ENCODE results near the gene HOXA7. TPM values are rescaled to one million over a fixed set of nuclear protein-coding genes. Genes with fewer than 3 reads are reported as not detected.
A peak's percentile ranks its signal among the peaks of the same experiment; 100 is the strongest.

The HOXA7 gene
- total RNA-seq, 4 donors from 2014 or later = 7.0 to 22.9 (median 12.8) TPM

DNA sequence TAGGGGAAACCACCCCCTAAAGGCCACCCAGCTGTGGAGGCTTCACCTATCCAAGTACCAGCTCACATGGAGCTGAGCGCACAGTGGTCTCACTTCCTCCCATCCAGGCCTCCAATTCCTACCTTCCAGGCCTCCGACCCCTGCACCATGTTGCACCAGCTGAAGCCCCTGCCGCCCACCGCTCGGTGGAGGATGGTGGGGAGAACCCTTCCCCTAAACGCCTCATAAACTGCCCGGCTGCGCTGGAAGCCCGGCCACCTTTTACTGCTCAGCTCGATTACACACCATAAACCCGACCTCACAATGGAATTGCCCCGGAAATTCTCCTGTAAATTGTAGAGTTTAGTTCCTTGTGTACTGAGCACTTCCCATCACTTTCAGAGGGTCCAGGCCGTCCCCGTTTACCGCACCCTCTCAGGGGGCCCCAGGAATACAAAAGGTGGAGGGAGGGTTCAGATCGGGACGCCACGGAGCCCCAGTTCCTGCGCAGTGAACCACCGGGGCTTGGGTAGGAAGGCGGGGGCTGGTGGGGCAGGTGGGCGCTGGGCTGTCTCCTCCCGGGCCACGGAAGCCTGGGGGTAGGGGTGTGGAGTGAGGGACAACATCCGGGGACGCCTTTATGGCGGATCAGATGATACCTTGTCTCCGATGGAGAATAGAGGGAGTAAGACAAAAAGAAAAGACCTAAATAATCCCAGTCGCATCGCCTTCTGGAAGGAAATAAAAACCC is 1.4 kb upstream of the HOXA7 start:
- intact Hi-C loops (cut with DNase I; ENCODE audit: low total_unique reads) (no loop called here), in situ Hi-C loops (cut with MboI; ENCODE audit: low pct_ligation_motif_present in 1 of 4, low pct_unique_long_range_greater_than_20kb in 1 of 4, low sequenced_read_pairs in 3 of 4) (loop anchor here in 3 of 4 donors (5.0 to 25.0 kb wide), 5 partner anchors 786 to 1296 kb away; no protein-coding TSS in a partner anchor)
- peak; percentile 65 for DNase-seq
- H3K4me1 ChIP-seq = peaks cover 24 to 65% (median 44%) of the 10 kb centered on the region in 4 donors
- H3K27me3 ChIP-seq = peaks cover 45% of the 10 kb centered on the region
- H3K27ac ChIP-seq = peak overlapping the region; percentile 95 to 99 (median 98)
- TF ChIP-seq POLR2AphosphoS5 (IDR thresholded peaks at IDR 0.05) = peak; percentile 40 to 75 (median 68)
- TF ChIP-seq EP300 (IDR thresholded peaks at IDR 0.05; ENCODE audit: low read depth) = no peak
- TF ChIP-seq POLR2A (IDR thresholded peaks at IDR 0.05) = peak; percentile 73
- TF ChIP-seq, protein P1, sequence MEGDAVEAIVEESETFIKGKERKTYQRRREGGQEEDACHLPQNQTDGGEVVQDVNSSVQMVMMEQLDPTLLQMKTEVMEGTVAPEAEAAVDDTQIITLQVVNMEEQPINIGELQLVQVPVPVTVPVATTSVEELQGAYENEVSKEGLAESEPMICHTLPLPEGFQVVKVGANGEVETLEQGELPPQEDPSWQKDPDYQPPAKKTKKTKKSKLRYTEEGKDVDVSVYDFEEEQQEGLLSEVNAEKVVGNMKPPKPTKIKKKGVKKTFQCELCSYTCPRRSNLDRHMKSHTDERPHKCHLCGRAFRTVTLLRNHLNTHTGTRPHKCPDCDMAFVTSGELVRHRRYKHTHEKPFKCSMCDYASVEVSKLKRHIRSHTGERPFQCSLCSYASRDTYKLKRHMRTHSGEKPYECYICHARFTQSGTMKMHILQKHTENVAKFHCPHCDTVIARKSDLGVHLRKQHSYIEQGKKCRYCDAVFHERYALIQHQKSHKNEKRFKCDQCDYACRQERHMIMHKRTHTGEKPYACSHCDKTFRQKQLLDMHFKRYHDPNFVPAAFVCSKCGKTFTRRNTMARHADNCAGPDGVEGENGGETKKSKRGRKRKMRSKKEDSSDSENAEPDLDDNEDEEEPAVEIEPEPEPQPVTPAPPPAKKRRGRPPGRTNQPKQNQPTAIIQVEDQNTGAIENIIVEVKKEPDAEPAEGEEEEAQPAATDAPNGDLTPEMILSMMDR (IDR thresholded peaks at IDR 0.05) = no peak
- no peaks in the 10 kb centered on the region for H3K9me3 ChIP-seq
- H3K36me3 ChIP-seq = no peaks in the 10 kb centered on the region
- peak overlapping the region in 3 of 4 donors; percentile 52 to 60 (median 58) for H3K4me3 ChIP-seq
- WGBS, 2 donors (ENCODE audit: low coverage in 1 of 2) = 29 to 56% methylated on average over 15 to 30 of the region's 30 CpGs

DNA sequence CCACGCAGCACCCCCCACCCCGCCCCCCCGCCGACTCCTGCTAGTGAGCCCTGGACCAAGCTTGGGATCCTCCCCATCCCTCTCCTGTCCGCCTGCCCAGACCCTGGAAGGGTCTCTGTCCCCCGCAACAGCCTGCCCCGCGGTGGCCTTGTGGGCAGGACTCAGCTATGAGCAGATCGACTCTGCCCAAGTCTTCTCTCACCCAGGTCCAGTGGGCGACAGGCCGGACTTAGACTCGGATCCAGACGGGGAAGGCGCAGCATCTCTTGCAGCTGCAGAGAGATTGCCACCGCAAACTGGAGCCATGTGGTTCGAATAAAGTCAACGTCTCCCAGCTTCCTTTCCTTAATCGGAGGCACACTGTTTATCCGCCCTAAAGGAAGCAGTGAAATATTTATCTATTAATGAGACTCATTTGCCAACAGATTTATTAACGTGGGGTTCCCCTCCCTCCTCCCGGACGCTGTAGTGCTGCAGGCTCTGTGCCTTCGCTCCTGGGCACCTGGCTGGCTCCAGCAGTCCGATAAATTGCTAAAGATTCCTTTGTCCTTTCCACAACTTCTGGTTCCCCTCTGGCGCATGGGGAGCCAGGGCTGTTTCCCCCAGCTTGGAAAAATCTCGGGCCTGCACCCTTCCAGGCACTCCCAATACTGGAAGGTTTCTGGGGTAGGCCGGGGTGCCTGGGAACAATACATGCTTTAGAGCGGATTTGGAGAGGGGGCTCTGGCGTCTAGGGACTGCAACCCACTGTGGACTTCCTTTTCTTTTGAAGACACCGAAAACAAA is 634 bp upstream of the HOXA7 start:
- peak; percentile 22 for DNase-seq
- Histone ChIP-seq H3K9me3 (no peaks in the 10 kb centered on the region), H3K27me3 (peaks cover 51% of the 10 kb centered on the region), H3K36me3 (no peaks in the 10 kb centered on the region), H3K27ac (peak overlapping the region; percentile 95 to 99 (median 98)), H3K4me3 (peak overlapping the region; percentile 52 to 64 (median 59)), H3K4me1 (peaks cover 24 to 63% (median 44%) of the 10 kb centered on the region in 4 donors)
- intact Hi-C loops (cut with DNase I; ENCODE audit: low total_unique reads) (no loop called here), in situ Hi-C loops (cut with MboI; ENCODE audit: low pct_ligation_motif_present in 1 of 4, low pct_unique_long_range_greater_than_20kb in 1 of 4, low sequenced_read_pairs in 3 of 4) (loop anchor here in 3 of 4 donors (5.0 to 25.0 kb wide), 5 partner anchors 785 to 1295 kb away; no protein-coding TSS in a partner anchor)
- WGBS, 2 donors (ENCODE audit: low coverage in 1 of 2) = 18% methylated on average over 22 of the region's 30 CpGs; no CpG with 5 or more reads in 1 of the 2 donors
- TF ChIP-seq POLR2A (IDR thresholded peaks at IDR 0.05) (no peak), POLR2AphosphoS5 (IDR thresholded peaks at IDR 0.05) (no peak)
- TF ChIP-seq, protein P1 (IDR thresholded peaks at IDR 0.05) = no peak

DNA sequence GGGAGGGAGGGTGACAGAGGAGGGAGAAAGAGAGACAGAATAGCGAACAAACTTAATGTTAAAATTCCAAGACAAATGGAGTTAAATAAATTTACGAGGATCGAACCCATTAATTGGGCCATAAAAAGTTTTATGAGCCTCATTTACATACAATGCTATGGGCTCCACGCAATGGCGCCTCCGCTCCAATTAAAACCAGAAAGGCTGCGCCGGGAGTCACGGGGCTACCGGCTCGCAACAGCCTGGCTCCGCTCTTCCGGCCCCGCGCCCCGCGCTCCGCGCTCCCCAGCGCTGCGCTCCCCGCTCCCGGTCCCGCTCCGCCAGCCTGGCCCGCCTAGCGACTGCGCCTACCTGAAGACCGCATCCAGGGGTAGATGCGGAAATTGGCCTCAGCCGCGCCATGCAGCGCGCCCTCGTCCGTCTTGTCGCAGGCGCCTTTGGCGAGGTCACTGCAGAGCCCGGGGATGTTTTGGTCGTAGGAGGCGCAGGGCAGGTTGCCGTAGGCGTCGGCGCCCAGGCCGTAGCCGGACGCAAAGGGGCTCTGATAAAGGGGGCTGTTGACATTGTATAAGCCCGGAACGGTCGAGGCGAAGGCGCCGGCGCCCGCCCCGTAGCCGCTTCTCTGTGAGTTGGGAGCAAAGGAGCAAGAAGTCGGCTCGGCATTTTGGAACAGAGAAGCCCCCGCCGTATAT is 513 bp downstream of the HOXA7 start:
- 3% methylated on average over 50 of the region's 63 CpGs; no CpG with 5 or more reads in 1 of the 2 donors for WGBS, 2 donors (ENCODE audit: low coverage in 1 of 2)
- Histone ChIP-seq H3K27me3 (peaks cover 57% of the 10 kb centered on the region), H3K36me3 (no peaks in the 10 kb centered on the region), H3K4me1 (peaks cover 24 to 52% (median 38%) of the 10 kb centered on the region in 4 donors), H3K9me3 (no peaks in the 10 kb centered on the region), H3K4me3 (peak overlapping the region; percentile 52 to 64 (median 59)), H3K27ac (peak overlapping the region; percentile 95 to 99 (median 98))
- TF ChIP-seq EP300 (IDR thresholded peaks at IDR 0.05; ENCODE audit: low read depth) = no peak
- TF ChIP-seq, protein P1 (IDR thresholded peaks at IDR 0.05) = peak in 1 of 5 experiments; percentile 6
- TF ChIP-seq POLR2AphosphoS5 (IDR thresholded peaks at IDR 0.05) = peak; percentile 29 to 80 (median 54)
- TF ChIP-seq POLR2A (IDR thresholded peaks at IDR 0.05) = peak; percentile 79
- in situ Hi-C loops (cut with MboI; ENCODE audit: low pct_ligation_motif_present in 1 of 4, low pct_unique_long_range_greater_than_20kb in 1 of 4, low sequenced_read_pairs in 3 of 4) (loop anchor here in 3 of 4 donors (5.0 to 25.0 kb wide), 5 partner anchors 784 to 1294 kb away; no protein-coding TSS in a partner anchor), intact Hi-C loops (cut with DNase I; ENCODE audit: low total_unique reads) (no loop called here)
- peak; percentile 70 for DNase-seq
